Spleen (tissue), 11 donors: ENCODE data around the gene NTSR1. TPM values are rescaled to one million over a fixed set of nuclear protein-coding genes. Genes with fewer than 3 reads are reported as not detected.

ENCODE experiments used
- DNase-seq: peaks from one replicate; pipeline ENCODE4 v3.0.0-alpha.2; 2020
- H3K27ac ChIP-seq, 8 donors: fragments of 200-600 bp; sonication (generic) in 7 of 8; 1 replicate in 4 of 8; 2 replicates in 4 of 8; pipeline versions ENCODE4 v1.5.0 to v1.8.0; 2016 to 2021; ENCODE audit warnings: inconsistent platforms in 4 of 8, mild to moderate bottlenecking in 4 of 8, moderate library complexity in 1 of 8
- H3K27me3 ChIP-seq, 7 donors: fragments of 200-600 bp; sonication (generic) in 6 of 7; replicated peaks in 1 of 7; 1 replicate in 4 of 7; 2 replicates in 3 of 7; pipeline versions ENCODE4 v1.5.0 to v1.8.0; 2016 to 2021; ENCODE audit warnings: inconsistent platforms in 3 of 7, mild to moderate bottlenecking in 1 of 7
- H3K36me3 ChIP-seq, 6 donors: fragments of 200-600 bp; sonication (generic) in 5 of 6; 1 replicate in 4 of 6; 2 replicates in 2 of 6; pipeline versions ENCODE4 v1.5.0 to v1.8.0; 2016 to 2021; ENCODE audit warnings: inconsistent platforms in 2 of 6
- H3K4me1 ChIP-seq, 6 donors: fragments of 200-600 bp; sonication (generic) in 5 of 6; 1 replicate in 3 of 6; 2 replicates in 3 of 6; pipeline versions ENCODE4 v1.5.0 to v1.8.0; 2016 to 2021; ENCODE audit warnings: inconsistent platforms in 3 of 6
- H3K4me3 ChIP-seq, 8 donors: fragments of 200-600 bp; sonication (generic) in 7 of 8; 1 replicate in 4 of 8; 2 replicates in 4 of 8; pipeline versions ENCODE4 v1.5.0 to v1.8.0; 2016 to 2021; ENCODE audit warnings: inconsistent platforms in 4 of 8, mild to moderate bottlenecking in 4 of 8, moderate library complexity in 2 of 8
- H3K9me3 ChIP-seq, 8 donors: fragments of 200-600 bp; sonication (generic) in 7 of 8; 1 replicate in 4 of 8; 2 replicates in 4 of 8; pipeline versions ENCODE4 v1.5.0 to v1.8.0; 2016 to 2021; ENCODE audit warnings: inconsistent platforms in 4 of 8
- CTCF ChIP-seq, 11 experiments: fragments of 200-600 bp in 7 of 11; fragments of 450-650 bp in 4 of 11; sonication (generic) in 4 of 11; IDR thresholded peaks in 8 of 11; conservative IDR thresholded peaks in 3 of 11; 1 replicate in 7 of 11; 2 replicates in 4 of 11; pipeline versions ENCODE4 v1.4.0 to v1.8.0; 2016 to 2021; ENCODE audit warnings: antibody characterized with exemption in 11 of 11, inconsistent platforms in 4 of 11, mild to moderate bottlenecking in 1 of 11
- POLR2A ChIP-seq, 3 donors: fragments of 450-650 bp; IDR thresholded peaks; one replicate each; pipeline ENCODE4 v1.5.1; 2017; ENCODE audit warnings: antibody characterized with exemption in 3 of 3, mild to moderate bottlenecking in 1 of 3
- POLR2AphosphoS5 ChIP-seq, 3 donors: sonication (generic); formaldehyde crosslinking; IDR thresholded peaks; one replicate each; pipeline ENCODE4 v1.5.1; 2017; ENCODE audit warnings: antibody characterized with exemption in 3 of 3
- WGBS, 5 donors: extraction: QIAGEN DNeasy Blood & Tissue Kit in 3 of 5; methylation state at CpG; one replicate each; pipeline versions ENCODE4 v1.1.5 to v1.1.7; 2013 to 2018; 5-methylcytosine and 5-hydroxymethylcytosine counted together
- intact Hi-C: fragments of 100-400 bp; cut with DNase I; formaldehyde crosslinking; loops from one replicate; pipeline ENCODE4 v1.15.0; 2023; ENCODE audit warnings: low total_unique reads
- polyA plus RNA-seq, 3 donors: library from polyadenylated mRNA; stranded (reverse); fragments of 200-250 nt; gene quantifications; one replicate each; pipeline ENCODE4 v1.2.1, GENCODE V29; 2013
- total RNA-seq, 7 donors: library from RNA; depleted of rRNA in 3 of 7; stranded (reverse); fragments of >200 nt in 3 of 7; fragmentation: NEBNext Ultra II Directional in 4 of 7; extraction: Animal tissue kit (Norgen Biotek cat#: 25700) in 4 of 7; gene quantifications; one replicate each; pipeline versions ENCODE4 v1.1.0 to v1.2.1, GENCODE V29; 2016 to 2021
- donor health status: healthy with polysubstance abuse.
- donor health status: DM: no; HTN: no; CAD: no; lungs with moderate emphysema.
- donor health status: DM: no; HTN: no; CAD: no.
- donor health status: Bipolar disorder and iron deficiency.
- donor health status: healthy.
- donor health status: DM: no; HTN: no; CAD: no.
- donor health status: DM: yes; HTN: yes; CAD: no.

NTSR1 gene
- total and polyA plus RNA-seq, 10 donors, result 0.14 to 5.7 (median 0.71) TPM

- H3K27me3 ChIP-seq, result peaks cover 0 to 16% (median 0%) of the 10 kb centered on the region in 7 donors
- no peak overlapping the region for H3K4me3 ChIP-seq
- H3K4me1 ChIP-seq, result peaks cover 0 to 65% (median 23%) of the 10 kb centered on the region in 6 donors
- TF ChIP-seq CTCF (IDR thresholded peaks at IDR 0.05 in 8 of 11, conservative IDR thresholded peaks at IDR 0.05 in 3 of 11), result no peak
- no peak for TF ChIP-seq POLR2A (IDR thresholded peaks at IDR 0.05)
- TF ChIP-seq POLR2AphosphoS5 (IDR thresholded peaks at IDR 0.05), result no peak
- H3K9me3 ChIP-seq, result no peaks in the 10 kb centered on the region
- no peak for DNase-seq
- H3K27ac ChIP-seq, result no peak overlapping the region
- 93 to 97% (median 95%) methylated on average over 14 of the region's 14 CpGs for WGBS, 5 donors
- intact Hi-C loops, result no loop called here
- peaks cover 0 to 4% (median 0%) of the 10 kb centered on the region in 6 donors for H3K36me3 ChIP-seq
These were observed 38.5 kb upstream of the NTSR1 start for GRCh38 chr20:62670156-62670555.

GRCh38 chr20:62670998-62671397 is 37.6 kb upstream of the NTSR1 start:
- peaks cover 0 to 24% (median 0%) of the 10 kb centered on the region in 7 donors for H3K27me3 ChIP-seq
- H3K9me3 ChIP-seq, result no peaks in the 10 kb centered on the region
- no peak overlapping the region for H3K27ac ChIP-seq
- intact Hi-C loops, result no loop called here
- peaks cover 0 to 73% (median 26%) of the 10 kb centered on the region in 6 donors for H3K4me1 ChIP-seq
- WGBS, 5 donors, result 86 to 96% (median 94%) methylated on average over 9 to 17 of the region's 17 CpGs
- H3K36me3 ChIP-seq, result peaks cover 0 to 4% (median 0%) of the 10 kb centered on the region in 6 donors
- no peak overlapping the region for H3K4me3 ChIP-seq
- no peak for TF ChIP-seq CTCF (IDR thresholded peaks at IDR 0.05 in 8 of 11, conservative IDR thresholded peaks at IDR 0.05 in 3 of 11)
- no peak for TF ChIP-seq POLR2A (IDR thresholded peaks at IDR 0.05)
- TF ChIP-seq POLR2AphosphoS5 (IDR thresholded peaks at IDR 0.05), result no peak
- no peak for DNase-seq

- H3K4me3 ChIP-seq, result no peak overlapping the region
- H3K27me3 ChIP-seq, result peaks cover 0 to 25% (median 0%) of the 10 kb centered on the region in 7 donors
- no peaks in the 10 kb centered on the region for H3K9me3 ChIP-seq
- peak overlapping the region in 1 of 8 donors; percentile 21 for H3K27ac ChIP-seq
- intact Hi-C loops, result no loop called here
- peaks cover 0 to 4% (median 0%) of the 10 kb centered on the region in 6 donors for H3K36me3 ChIP-seq
- DNase-seq, result no peak
- H3K4me1 ChIP-seq, result peaks cover 0 to 74% (median 23%) of the 10 kb centered on the region in 6 donors
- TF ChIP-seq CTCF (IDR thresholded peaks at IDR 0.05 in 8 of 11, conservative IDR thresholded peaks at IDR 0.05 in 3 of 11) (no peak), POLR2AphosphoS5 (IDR thresholded peaks at IDR 0.05) (peak in 1 of 3 donors; percentile 37)
- 45 to 77% (median 69%) methylated on average over 15 of the region's 15 CpGs for WGBS, 5 donors
These were observed 36.9 kb upstream of the NTSR1 start for GRCh38 chr20:62671765-62672164.

- intact Hi-C loops, result no loop called here
- WGBS, 5 donors, result 90 to 99% (median 92%) methylated on average over 11 of the region's 11 CpGs
- TF ChIP-seq CTCF (IDR thresholded peaks at IDR 0.05 in 8 of 11, conservative IDR thresholded peaks at IDR 0.05 in 3 of 11), result no peak
- TF ChIP-seq POLR2A (IDR thresholded peaks at IDR 0.05), result no peak
- TF ChIP-seq POLR2AphosphoS5 (IDR thresholded peaks at IDR 0.05), result no peak
These were observed 34.3 kb upstream of the NTSR1 start for GRCh38 chr20:62674370-62674769.

More at GRCh38 chr20:62674370-62674769, 34.3 kb upstream of the NTSR1 start:
- H3K4me1 ChIP-seq, result peaks cover 0 to 77% (median 23%) of the 10 kb centered on the region in 6 donors
- H3K27me3 ChIP-seq, result peaks cover 0 to 25% (median 0%) of the 10 kb centered on the region in 7 donors
- no peaks in the 10 kb centered on the region for H3K9me3 ChIP-seq
- H3K4me3 ChIP-seq, result no peak overlapping the region
- DNase-seq, result no peak
- H3K27ac ChIP-seq, result no peak overlapping the region
- H3K36me3 ChIP-seq, result peaks cover 0 to 4% (median 0%) of the 10 kb centered on the region in 6 donors
